HG03565 (cell line): ENCODE data around the gene TMEM52.

Source experiments
- ATAC-seq: cut with Tn5 transposase; IDR thresholded peaks from one replicate; pipeline ENCODE4 v1.9.1; 2021; ENCODE audit warnings: mild to moderate bottlenecking, moderate library complexity; ENCODE audit not compliant: unreplicated experiment

TMEM52 gene

GRCh38 chr1:1916851-1917251 is 2.2 kb downstream of the TMEM52 start:
- no peak for ATAC-seq

GRCh38 chr1:1915911-1916840 is 2.9 kb downstream of the TMEM52 start:
- no peak for ATAC-seq

- ATAC-seq = no peak
Observed at GRCh38 chr1:1914971-1915692, 3.9 kb downstream of the TMEM52 start, which contains the start of gene CALML6. Gene CALML6, plus strand, starts transcription at chr1:1915260. Its CDS starts 21 bp downstream, at chr1:1915281.

- no peak for ATAC-seq
Observed at GRCh38 chr1:1914101-1914970, 4.7 kb downstream of the TMEM52 start.

GRCh38 chr1:1911350-1912041 is 7.6 kb downstream of the TMEM52 start:
- no peak for ATAC-seq

- no peak for ATAC-seq
Observed at GRCh38 chr1:1910651-1911331, 8.3 kb downstream of the TMEM52 start.

- ATAC-seq = no peak
Observed at GRCh38 chr1:1910033-1910465, 9.0 kb downstream of the TMEM52 start.

GRCh38 chr1:1908506-1908791 is 10.6 kb downstream of the TMEM52 start:
- no peak for ATAC-seq

- no peak for ATAC-seq
Observed at GRCh38 chr1:1907098-1907736, 11.9 kb downstream of the TMEM52 start.

- no peak for ATAC-seq
Observed at GRCh38 chr1:1906185-1907097, 12.6 kb downstream of the TMEM52 start.

GRCh38 chr1:1903224-1903623 is 15.9 kb downstream of the TMEM52 start:
- ATAC-seq = no peak

GRCh38 chr1:1901641-1902294 is 17.3 kb downstream of the TMEM52 start:
- ATAC-seq = no peak

- ATAC-seq = no peak
Observed at GRCh38 chr1:1900883-1901640, 18.0 kb downstream of the TMEM52 start.

- ATAC-seq = no peak
Observed at GRCh38 chr1:1899967-1900327, 19.1 kb downstream of the TMEM52 start.

- no peak for ATAC-seq
Observed at GRCh38 chr1:1899266-1899966, 19.7 kb downstream of the TMEM52 start.

- no peak for ATAC-seq
Observed at GRCh38 chr1:1898246-1898933, 20.7 kb downstream of the TMEM52 start.
